Spinal cord (tissue), 10 donors: ENCODE data around the gene TMSB15C. TPM values are rescaled to one million over a fixed set of nuclear protein-coding genes. Genes with fewer than 3 reads are reported as not detected.
"Not testable (repeated sequence)": the region's sequence is repeated elsewhere in the genome, so short reads cannot be mapped to it uniquely, and the experiment has no call there.

Source experiments
- DNase-seq, 6 donors: peaks; one replicate each; pipeline versions ENCODE4 v3.0.0 to v3.0.0-alpha.2; 2013 to 2015; ENCODE audit warnings: low spot score in 6 of 6, low read depth in 4 of 6
- H3K27ac ChIP-seq: one replicate; pipeline ENCODE4 v1.5.1; 2013; ENCODE audit warnings: low read depth, low read length, control low read depth
- H3K27me3 ChIP-seq: one replicate; pipeline ENCODE4 v1.6.1; 2013; ENCODE audit warnings: low read length; ENCODE audit not compliant: control insufficient read depth, insufficient read depth
- H3K36me3 ChIP-seq: one replicate; pipeline ENCODE4 v1.6.1; 2013; ENCODE audit warnings: low read length; ENCODE audit not compliant: control insufficient read depth, insufficient read depth
- H3K4me1 ChIP-seq: one replicate; pipeline ENCODE4 v1.6.1; 2013; ENCODE audit warnings: low read length; ENCODE audit not compliant: control insufficient read depth, insufficient read depth
- H3K4me3 ChIP-seq: one replicate; pipeline ENCODE4 v1.5.1; 2013; ENCODE audit warnings: low read depth, low read length, control low read depth
- H3K9me3 ChIP-seq: one replicate; pipeline ENCODE4 v1.6.1; 2013; ENCODE audit warnings: low read length; ENCODE audit not compliant: control insufficient read depth, insufficient read depth
- WGBS: methylation state at CpG from one replicate; pipeline ENCODE4 v1.1.5; 2013; ENCODE audit warnings: missing lambda C conversion rate; ENCODE audit not compliant: insufficient coverage; 5-methylcytosine and 5-hydroxymethylcytosine counted together
- long read RNA-seq, 4 donors: transcript quantifications; one replicate each; lab custom pipeline, GENCODE V29; 2026
- polyA plus RNA-seq, 2 donors: library from polyadenylated mRNA; unstranded; fragments of 120-200 nt; gene quantifications; one replicate each; pipeline ENCODE4 v1.2.1, GENCODE V29; 2013; ENCODE audit not compliant: insufficient read length in 2 of 2
- total RNA-seq, 2 donors: library from RNA; depleted of rRNA in 1 of 2; stranded (reverse); fragments of 120-200 nt in 1 of 2; fragments of >200 nt in 1 of 2; gene quantifications; one replicate each; pipeline versions ENCODE4 v1.2.3 to v1.2.4, GENCODE V29; 2013 to 2014
- donor health status: healthy.

TMSB15C gene
- total RNA-seq (10 to 100 TPM; 12.8 to 15.7 TPM), polyA plus RNA-seq (10 to 100 TPM; 17.3 to 22.4 TPM)
- long read RNA-seq, donor 1, transcript TMSB15B-207 (3 exons, 947 nt) = major isoform, 14 of 15 reads
- long read RNA-seq, donor 1, partial matches to known transcripts = 0 of 15 reads
- long read RNA-seq, donor 1, other reads (novel, unspliced or antisense) = 0 of 15 reads
- long read RNA-seq, donor 2, transcript TMSB15B-207 (3 exons, 947 nt) = major isoform, 6 of 6 reads
- long read RNA-seq, donor 2, partial matches to known transcripts = 0 of 6 reads
- long read RNA-seq, donor 2, other reads (novel, unspliced or antisense) = 0 of 6 reads
- long read RNA-seq, donor 3, partial matches to known transcripts = 0 of 2 reads
- long read RNA-seq, donor 3, other reads (novel, unspliced or antisense) = 0 of 2 reads
- long read RNA-seq, donor 4, transcript TMSB15B-207 (3 exons, 947 nt) = major isoform, 17 of 20 reads
- long read RNA-seq, donor 4, partial matches to known transcripts = 0 of 20 reads
- long read RNA-seq, donor 4, other reads (novel, unspliced or antisense) = 0 of 20 reads

DNA sequence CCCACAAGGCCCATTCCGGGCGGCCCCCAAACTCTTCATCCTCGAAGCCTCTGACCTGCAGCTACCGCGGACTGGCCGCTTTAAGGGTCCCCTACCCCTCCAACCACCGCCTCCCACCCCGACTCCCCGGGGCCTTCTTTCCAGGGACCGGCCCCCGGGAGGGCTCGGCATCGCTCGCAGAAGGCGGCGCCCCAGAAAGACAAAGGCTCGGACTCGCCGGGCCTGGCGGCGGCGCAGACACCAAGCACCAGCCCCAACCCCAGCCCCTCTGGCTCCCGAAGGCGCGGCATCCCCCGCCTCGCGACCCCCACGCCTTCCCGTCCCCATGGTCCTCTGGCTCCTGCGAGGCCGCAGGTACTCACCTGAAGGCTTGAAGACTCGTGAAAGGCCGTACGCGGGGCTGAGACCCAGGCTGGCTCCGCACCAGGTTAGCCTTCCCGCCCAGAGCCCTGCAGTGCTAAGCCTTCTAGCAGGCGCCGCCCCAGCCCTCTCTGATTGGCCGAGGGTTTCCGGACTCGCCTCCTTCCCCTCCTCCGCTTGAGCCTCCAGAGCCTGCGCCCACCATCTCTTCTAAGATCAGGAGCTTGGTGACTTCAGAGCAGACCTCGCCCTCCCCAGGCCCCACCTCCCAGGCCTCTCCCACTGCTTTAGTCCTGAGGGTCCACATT is at the start of gene TMSB15C:
TMSB15C (minus strand) TSS at position 459 of the 668 bp plus-strand sequence.
- H3K36me3 ChIP-seq, H3K27me3 ChIP-seq, H3K27ac ChIP-seq, H3K4me3 ChIP-seq, DNase-seq, H3K9me3 ChIP-seq, H3K4me1 ChIP-seq: not testable (repeated sequence)
- WGBS = no CpG with 5 or more reads among the region's 46 CpGs

DNA sequence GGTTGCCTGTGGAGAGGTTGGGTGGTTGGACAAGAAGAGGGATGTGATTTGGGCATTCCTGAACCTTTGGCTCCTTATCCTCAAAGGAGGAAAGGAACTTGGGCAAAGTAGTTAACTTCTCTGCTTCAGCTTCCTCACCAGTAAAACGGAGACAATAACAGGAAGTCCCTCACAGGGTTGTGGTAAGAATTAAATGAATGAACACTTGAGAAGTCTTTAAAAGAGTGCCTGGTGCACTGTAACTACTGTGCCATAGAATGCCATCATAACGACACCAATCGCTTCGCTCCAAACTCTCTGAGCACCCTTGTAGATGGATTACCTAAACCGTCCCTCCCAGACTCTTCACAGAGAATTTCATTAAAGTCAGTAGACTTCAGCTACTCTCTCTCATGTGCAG is 46.8 kb upstream of the TMSB15C start:
- 100% methylated on average over 2 of the region's 5 CpGs for WGBS
- H3K9me3 ChIP-seq = no peaks in the 10 kb centered on the region
- no peak overlapping the region for H3K4me3 ChIP-seq
- peaks cover 13% of the 10 kb centered on the region for H3K27me3 ChIP-seq
- H3K36me3 ChIP-seq = no peaks in the 10 kb centered on the region
- no peak for DNase-seq
- H3K27ac ChIP-seq = no peak overlapping the region
- H3K4me1 ChIP-seq = no peaks in the 10 kb centered on the region

GRCh38 chrX:104118765-104119164 is 42.7 kb upstream of the TMSB15C start:
- WGBS = 78% methylated on average over 1 of the region's 1 CpG
- peaks cover 3% of the 10 kb centered on the region for H3K4me1 ChIP-seq
- no peak overlapping the region for H3K27ac ChIP-seq
- H3K36me3 ChIP-seq = peaks cover 2% of the 10 kb centered on the region
- DNase-seq = peak in 1 of 6 donors; percentile 2
- H3K9me3 ChIP-seq = no peaks in the 10 kb centered on the region
- H3K27me3 ChIP-seq = peaks cover 29% of the 10 kb centered on the region
- no peak overlapping the region for H3K4me3 ChIP-seq

- Histone ChIP-seq H3K9me3 (no peaks in the 10 kb centered on the region), H3K27ac (no peak overlapping the region), H3K36me3 (peaks cover 2% of the 10 kb centered on the region), H3K4me3 (no peak overlapping the region), H3K27me3 (peaks cover 30% of the 10 kb centered on the region), H3K4me1 (peaks cover 3% of the 10 kb centered on the region)
- DNase-seq = no peak
Measured at GRCh38 chrX:104117759-104118158, 41.7 kb upstream of the TMSB15C start.

- H3K9me3 ChIP-seq = no peaks in the 10 kb centered on the region
- peak overlapping the region; percentile 94 for H3K27ac ChIP-seq
- H3K27me3 ChIP-seq = peaks cover 31% of the 10 kb centered on the region
- peaks cover 3% of the 10 kb centered on the region for H3K4me1 ChIP-seq
- peak overlapping the region; percentile 71 for H3K4me3 ChIP-seq
- WGBS = 17% methylated on average over 14 of the region's 24 CpGs
- H3K36me3 ChIP-seq = peaks cover 2% of the 10 kb centered on the region
- DNase-seq = peak in 2 of 6 donors; percentile 85 to 89
Measured at GRCh38 chrX:104113222-104113965, 37.4 kb upstream of the TMSB15C start.

- Histone ChIP-seq H3K27me3 (peaks cover 30% of the 10 kb centered on the region), H3K9me3 (no peaks in the 10 kb centered on the region), H3K27ac (peak within 1 kb of the TSS; percentile 94), H3K36me3 (peaks cover 2% of the 10 kb centered on the region), H3K4me3 (peak within 1 kb of the TSS; percentile 71), H3K4me1 (peaks cover 3% of the 10 kb centered on the region)
- peak in 3 of 6 donors; percentile 67 to 90 (median 90) for DNase-seq
- 19% methylated on average over 67 of the region's 67 CpGs for WGBS
Measured at GRCh38 chrX:104112326-104112951, 36.4 kb upstream of the TMSB15C start, which contains the start of gene ZCCHC18. Gene ZCCHC18 (plus strand): TSS chrX:104112523. CDS start chrX:104114112, 1,589 bp downstream.

DNA sequence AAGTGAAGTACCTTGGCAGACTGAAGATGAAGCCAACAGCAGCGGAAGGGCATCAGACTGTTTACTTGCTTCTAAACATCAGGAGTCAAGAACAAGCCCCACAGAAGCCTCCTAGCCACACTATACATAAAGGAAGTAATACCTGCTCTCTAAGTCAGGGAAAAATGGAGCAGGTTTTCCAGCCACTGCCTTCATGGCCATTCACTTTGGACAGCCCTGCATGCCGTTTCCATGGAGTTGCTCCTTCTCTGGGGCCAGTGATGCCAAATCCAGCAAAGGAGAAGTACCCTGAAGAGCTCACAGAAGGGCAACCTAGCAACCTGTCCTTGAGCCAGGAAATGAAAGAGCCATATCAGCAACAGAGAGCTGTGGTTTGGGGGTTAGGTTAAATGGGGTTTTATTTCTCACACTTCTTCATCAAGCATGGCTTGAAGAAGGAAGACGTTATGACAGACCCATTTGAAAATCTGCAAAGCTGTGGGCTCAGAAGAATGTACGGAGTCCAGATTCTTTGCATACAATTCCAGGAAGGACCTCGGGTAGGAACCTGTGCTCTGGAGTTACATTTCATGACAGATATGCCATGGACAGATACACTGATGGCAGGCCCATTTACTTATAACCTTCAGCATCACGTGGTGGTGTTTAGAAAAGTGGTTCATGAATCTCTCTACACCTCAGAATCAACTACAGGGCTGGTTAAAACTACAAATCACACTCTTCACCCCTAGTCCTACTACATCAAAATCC is 34.6 kb upstream of the TMSB15C start:
- peaks cover 13% of the 10 kb centered on the region for H3K4me1 ChIP-seq
- peak overlapping the region; percentile 40 for H3K27ac ChIP-seq
- not testable (repeated sequence) for H3K4me3 ChIP-seq, H3K36me3 ChIP-seq, H3K9me3 ChIP-seq
- peak in 2 of 6 donors; percentile 11 to 18 for DNase-seq
- WGBS = 57% methylated on average over 3 of the region's 6 CpGs
- H3K27me3 ChIP-seq = peaks cover 20% of the 10 kb centered on the region

GRCh38 chrX:104108955-104109354 is 32.9 kb upstream of the TMSB15C start:
- Histone ChIP-seq H3K27ac (no peak overlapping the region), H3K4me1 (peaks cover 17% of the 10 kb centered on the region), H3K4me3 (no peak overlapping the region), H3K27me3 (peaks cover 16% of the 10 kb centered on the region), H3K36me3 (peaks cover 3% of the 10 kb centered on the region), H3K9me3 (no peaks in the 10 kb centered on the region)
- DNase-seq = no peak
- WGBS = 82% methylated on average over 1 of the region's 1 CpG
